ENCODE data around the gene CSNK2B.

The CSNK2B gene

GRCh38 chr6:31665501-31666336 lies at the start of gene CSNK2B:
Gene CSNK2B, plus strand, starts transcription at chr6:31666080. Its CDS starts 752 bp downstream, at chr6:31666832.
- Mint-ChIP-seq H3K27ac (peak within 1 kb of the TSS; percentile 95), H3K4me1 (ENCODE audit: low read depth) (peaks cover 73% of the 10 kb centered on the region), H3K36me3 (ENCODE audit: low read depth) (peaks cover 89% of the 10 kb centered on the region), H3K27me3 (no peaks in the 10 kb centered on the region), H3K9me3 (no peaks in the 10 kb centered on the region), H3K4me3 (peak within 1 kb of the TSS; percentile 94)
- intact Hi-C loops (cut with micrococcal nuclease): loop anchor here (1.0 to 5.0 kb wide), 5 partner anchors 13 to 157 kb away; partner anchors contain the start of genes BAG6, CLIC1, DDX39B and PRRC2A

GRCh38 chr6:31617010-31617409 lies 48.9 kb upstream of the CSNK2B start:
- Mint-ChIP-seq H3K9me3 (no peaks in the 10 kb centered on the region), H3K27ac (peak overlapping the region; percentile 95), H3K4me3 (peak overlapping the region; percentile 98), H3K36me3 (ENCODE audit: low read depth) (peaks cover 63% of the 10 kb centered on the region), H3K4me1 (ENCODE audit: low read depth) (peaks cover 65% of the 10 kb centered on the region), H3K27me3 (no peaks in the 10 kb centered on the region)
- intact Hi-C loops (cut with micrococcal nuclease): no loop called here

- intact Hi-C loops (cut with micrococcal nuclease): loop anchor here (1.0 to 5.0 kb wide), 2 partner anchors 32 to 47 kb away; partner anchors contain the start of genes BAG6, CSNK2B and LY6G5B
- H3K27me3 Mint-ChIP-seq: no peaks in the 10 kb centered on the region
- peak overlapping the region; percentile 93 for H3K4me3 Mint-ChIP-seq
- H3K36me3 Mint-ChIP-seq (ENCODE audit: low read depth): peaks cover 84% of the 10 kb centered on the region
- peaks cover 58% of the 10 kb centered on the region for H3K4me1 Mint-ChIP-seq (ENCODE audit: low read depth)
- H3K27ac Mint-ChIP-seq: peak overlapping the region; percentile 96
- no peaks in the 10 kb centered on the region for H3K9me3 Mint-ChIP-seq
Observed at GRCh38 chr6:31619805-31620585, 45.9 kb upstream of the CSNK2B start.

GRCh38 chr6:31620586-31621319 lies 45.1 kb upstream of the CSNK2B start, which contains the start of gene PRRC2A:
Gene PRRC2A, plus strand, starts transcription at chr6:31620715. Its CDS starts 2,075 bp downstream, at chr6:31622790.
- H3K27ac Mint-ChIP-seq: peak within 1 kb of the TSS; percentile 96
- peaks cover 52% of the 10 kb centered on the region for H3K4me1 Mint-ChIP-seq (ENCODE audit: low read depth)
- no peaks in the 10 kb centered on the region for H3K9me3 Mint-ChIP-seq
- H3K36me3 Mint-ChIP-seq (ENCODE audit: low read depth): peaks cover 84% of the 10 kb centered on the region
- H3K27me3 Mint-ChIP-seq: no peaks in the 10 kb centered on the region
- H3K4me3 Mint-ChIP-seq: peak within 1 kb of the TSS; percentile 93
- intact Hi-C loops (cut with micrococcal nuclease): loop anchor here (1.0 to 5.0 kb wide), 2 partner anchors 32 to 47 kb away; partner anchors contain the start of genes BAG6, CSNK2B and LY6G5B

- Mint-ChIP-seq H3K27ac (peak overlapping the region; percentile 96), H3K4me1 (ENCODE audit: low read depth) (peaks cover 45% of the 10 kb centered on the region), H3K9me3 (no peaks in the 10 kb centered on the region), H3K27me3 (no peaks in the 10 kb centered on the region), H3K4me3 (peak overlapping the region; percentile 93), H3K36me3 (ENCODE audit: low read depth) (peaks cover 84% of the 10 kb centered on the region)
- intact Hi-C loops (cut with micrococcal nuclease): loop anchor here (5.0 kb wide), 1 partner anchor 46 kb away; the partner anchor contains the start of genes CSNK2B and LY6G5B
Observed at GRCh38 chr6:31621320-31621939, 44.5 kb upstream of the CSNK2B start.

GRCh38 chr6:31621991-31622390 lies 43.9 kb upstream of the CSNK2B start:
- H3K27ac Mint-ChIP-seq: peak overlapping the region; percentile 96
- intact Hi-C loops (cut with micrococcal nuclease): loop anchor here (5.0 kb wide), 1 partner anchor 45 kb away; the partner anchor contains the start of genes CSNK2B and LY6G5B
- H3K4me3 Mint-ChIP-seq: peak overlapping the region; percentile 93
- H3K27me3 Mint-ChIP-seq: no peaks in the 10 kb centered on the region
- no peaks in the 10 kb centered on the region for H3K9me3 Mint-ChIP-seq
- peaks cover 84% of the 10 kb centered on the region for H3K36me3 Mint-ChIP-seq (ENCODE audit: low read depth)
- H3K4me1 Mint-ChIP-seq (ENCODE audit: low read depth): peaks cover 40% of the 10 kb centered on the region

- H3K4me3 Mint-ChIP-seq: peak overlapping the region; percentile 54
- intact Hi-C loops (cut with micrococcal nuclease): loop anchor here (5.0 kb wide), 1 partner anchor 45 kb away; the partner anchor contains the start of genes CSNK2B and LY6G5B
- no peaks in the 10 kb centered on the region for H3K27me3 Mint-ChIP-seq
- H3K4me1 Mint-ChIP-seq (ENCODE audit: low read depth): peaks cover 41% of the 10 kb centered on the region
- H3K27ac Mint-ChIP-seq: peak overlapping the region; percentile 96
- H3K9me3 Mint-ChIP-seq: no peaks in the 10 kb centered on the region
- peaks cover 84% of the 10 kb centered on the region for H3K36me3 Mint-ChIP-seq (ENCODE audit: low read depth)
Observed at GRCh38 chr6:31622684-31623091, 43.2 kb upstream of the CSNK2B start.

- Mint-ChIP-seq H3K36me3 (ENCODE audit: low read depth) (peaks cover 87% of the 10 kb centered on the region), H3K9me3 (no peaks in the 10 kb centered on the region), H3K4me3 (no peak overlapping the region), H3K27ac (no peak overlapping the region), H3K27me3 (no peaks in the 10 kb centered on the region), H3K4me1 (ENCODE audit: low read depth) (peaks cover 29% of the 10 kb centered on the region)
- intact Hi-C loops (cut with micrococcal nuclease): loop anchor here (5.0 kb wide), 1 partner anchor 43 kb away; the partner anchor contains the start of genes CSNK2B and LY6G5B
Observed at GRCh38 chr6:31624070-31624469, 41.8 kb upstream of the CSNK2B start.

GRCh38 chr6:31626952-31627351 lies 38.9 kb upstream of the CSNK2B start:
- Mint-ChIP-seq H3K27ac (no peak overlapping the region), H3K4me1 (ENCODE audit: low read depth) (peaks cover 19% of the 10 kb centered on the region), H3K36me3 (ENCODE audit: low read depth) (peaks cover 96% of the 10 kb centered on the region), H3K9me3 (no peaks in the 10 kb centered on the region), H3K27me3 (no peaks in the 10 kb centered on the region), H3K4me3 (no peak overlapping the region)
- intact Hi-C loops (cut with micrococcal nuclease): no loop called here

- intact Hi-C loops (cut with micrococcal nuclease): no loop called here
- Mint-ChIP-seq H3K27ac (no peak overlapping the region), H3K4me3 (no peak overlapping the region), H3K27me3 (no peaks in the 10 kb centered on the region), H3K4me1 (ENCODE audit: low read depth) (peaks cover 10% of the 10 kb centered on the region), H3K36me3 (ENCODE audit: low read depth) (peaks cover 96% of the 10 kb centered on the region), H3K9me3 (no peaks in the 10 kb centered on the region)
Observed at GRCh38 chr6:31627690-31628287, 38.1 kb upstream of the CSNK2B start.

GRCh38 chr6:31629014-31629413 lies 36.9 kb upstream of the CSNK2B start:
- intact Hi-C loops (cut with micrococcal nuclease): no loop called here
- no peaks in the 10 kb centered on the region for H3K9me3 Mint-ChIP-seq
- no peak overlapping the region for H3K27ac Mint-ChIP-seq
- H3K27me3 Mint-ChIP-seq: no peaks in the 10 kb centered on the region
- H3K4me3 Mint-ChIP-seq: no peak overlapping the region
- H3K36me3 Mint-ChIP-seq (ENCODE audit: low read depth): peaks cover 100% of the 10 kb centered on the region
- H3K4me1 Mint-ChIP-seq (ENCODE audit: low read depth): peaks cover 8% of the 10 kb centered on the region

- Mint-ChIP-seq H3K27ac (no peak overlapping the region), H3K9me3 (no peaks in the 10 kb centered on the region), H3K27me3 (no peaks in the 10 kb centered on the region)
Observed at GRCh38 chr6:31630177-31630934, 35.5 kb upstream of the CSNK2B start.

More at GRCh38 chr6:31630177-31630934, 35.5 kb upstream of the CSNK2B start:
- Mint-ChIP-seq H3K36me3 (ENCODE audit: low read depth) (peaks cover 100% of the 10 kb centered on the region), H3K4me1 (ENCODE audit: low read depth) (peaks cover 8% of the 10 kb centered on the region), H3K4me3 (no peak overlapping the region)
- intact Hi-C loops (cut with micrococcal nuclease): no loop called here

All from dendritic cell treated with granulocyte-macrophage colony-stimulating factor and Interleukin-4, amounts not matched to agents 40 ng/mL and 50 ng/mL, for 4 days (primary cell).